Cardiac atrium fibroblast (primary cell): Measurements from ENCODE around the gene TTYH1. TPM values are rescaled to one million over a fixed set of nuclear protein-coding genes. Genes with fewer than 3 reads are reported as not detected.

Experiments
- total RNA-seq: library from RNA; depleted of rRNA; stranded (reverse); fragments of >200 nt; gene quantifications from 2 replicates; pipeline ENCODE4 v1.2.3, GENCODE V29; 2015

The TTYH1 gene
- total RNA-seq = 0.16 TPM in 1 of 2 replicates, not detected in the other

GRCh38 chr19:54415208-54415900 is at the start of gene TTYH1:
Gene TTYH1 (plus strand): TSS chr19:54415464. CDS start chr19:54415553, 89 bp downstream.

DNA sequence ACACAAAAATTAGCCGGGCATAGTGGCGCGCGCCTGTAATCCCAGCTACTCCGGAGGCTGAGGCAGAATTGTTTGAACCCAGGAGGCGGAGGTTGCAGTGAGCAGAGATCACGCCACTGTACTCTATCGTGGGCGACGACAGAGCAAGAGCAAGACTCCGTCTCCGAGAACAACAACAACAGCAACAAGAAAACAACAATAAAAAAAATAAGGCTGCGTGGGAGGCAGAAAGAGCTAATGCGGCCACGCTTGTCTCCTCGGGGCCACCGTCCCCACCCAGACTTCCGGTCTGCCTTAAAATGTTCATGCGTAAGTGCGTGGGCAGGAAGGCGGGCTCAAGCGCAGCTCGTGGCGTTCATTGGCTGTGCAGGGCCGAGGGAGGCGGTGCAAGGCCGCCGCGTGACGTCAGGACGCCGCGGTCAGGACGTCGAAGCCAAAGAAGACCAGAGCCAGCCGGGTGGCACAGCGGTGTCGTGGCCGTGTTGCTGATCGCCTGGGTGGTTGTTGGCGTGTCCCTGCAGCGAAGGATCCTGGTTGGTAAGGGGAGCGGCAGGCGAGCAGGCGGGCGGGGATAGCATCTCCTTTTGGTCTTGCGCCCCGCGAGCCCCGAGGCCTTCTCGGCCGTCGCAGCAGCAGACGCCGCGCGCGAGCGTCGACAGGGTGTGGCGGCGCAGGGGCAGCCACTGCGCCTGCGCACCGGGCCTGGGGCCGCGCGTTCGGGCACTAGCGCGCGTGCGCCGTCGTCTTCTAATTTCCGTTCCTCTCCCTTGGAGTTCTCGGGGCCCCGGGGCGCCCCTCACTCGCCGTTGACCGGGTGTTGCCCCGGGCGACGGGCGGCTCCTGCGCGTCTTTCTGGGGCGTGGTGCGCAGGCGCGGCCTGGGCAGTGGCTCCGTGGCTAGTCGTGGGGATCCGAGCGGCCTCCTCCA is 33.8 kb downstream of the TTYH1 start, which contains the start of gene LENG8:
TSS of gene LENG8 (plus strand) at position 426 of the 927 bp plus-strand sequence. CDS start 2,146 bp downstream, outside the sequence.

DNA sequence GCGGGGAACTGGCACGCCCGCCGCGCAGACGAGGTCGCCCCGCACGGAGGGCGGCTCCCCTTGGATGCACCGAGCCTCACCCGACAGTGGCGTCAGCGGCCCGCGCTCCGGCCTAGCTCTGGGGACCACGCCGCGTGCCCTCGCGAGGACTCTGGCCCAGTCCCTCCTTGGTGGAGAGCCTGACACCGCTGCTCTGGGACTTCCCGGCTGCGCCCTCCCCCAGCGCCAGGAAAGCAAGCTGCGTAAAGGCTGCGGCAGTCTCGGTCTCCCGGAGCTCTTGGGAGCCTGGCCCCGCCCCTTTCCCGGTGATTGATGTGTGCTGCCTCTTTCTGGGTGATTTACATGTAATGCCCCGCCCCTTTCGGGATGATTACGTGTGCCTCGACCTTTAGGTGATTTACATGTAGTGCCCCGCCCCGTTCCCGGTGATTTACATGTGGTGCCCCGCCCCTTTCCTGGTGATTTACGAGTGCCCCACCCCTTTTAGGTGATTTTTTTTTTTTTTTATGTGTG is 48.3 kb downstream of the TTYH1 start, which contains the start of gene LENG9:
TSS of gene LENG9 (minus strand) at position 248 of the 513 bp plus-strand sequence. CDS start 252 bp downstream, outside the sequence.

GRCh38 chr19:54473071-54473891 is 58.0 kb downstream of the TTYH1 start, which contains the start of gene CDC42EP5:
Gene CDC42EP5 (minus strand): TSS chr19:54473296. CDS start chr19:54465547, 7,749 bp downstream.

Other genes starting within 250 kb of the TTYH1 start
- gene TMC4, start 242.3 kb upstream of the TTYH1 start, total RNA-seq = 0.32 and 0.90 TPM in 2 replicates
- 98.8 and 123 TPM in 2 replicates for gene MBOAT7, start 225.9 kb upstream of the TTYH1 start, total RNA-seq
- 82.1 and 116 TPM in 2 replicates for gene TSEN34, start 224.2 kb upstream of the TTYH1 start, total RNA-seq
- gene RPS9, start 214.6 kb upstream of the TTYH1 start, total RNA-seq = 2,181 and 2,831 TPM in 2 replicates
- not detected in 2 replicates for gene LILRB3, start 192.5 kb upstream of the TTYH1 start, total RNA-seq
- gene LILRA6, start 172.7 kb upstream of the TTYH1 start, total RNA-seq = not detected in 2 replicates
- not detected in 2 replicates for gene LILRB5, start 158.2 kb upstream of the TTYH1 start, total RNA-seq
- gene LILRB2, start 134.4 kb upstream of the TTYH1 start, total RNA-seq = not detected in 2 replicates
- gene LILRA5, start 102.3 kb upstream of the TTYH1 start, total RNA-seq = not detected in 2 replicates
- not detected in 2 replicates for gene LILRA4, start 76.3 kb upstream of the TTYH1 start, total RNA-seq
- gene LAIR1, start 50.5 kb upstream of the TTYH1 start, total RNA-seq = not detected in 2 replicates
- 28.5 and 68.2 TPM in 2 replicates for gene LENG8, start 33.7 kb downstream of the TTYH1 start, total RNA-seq
- 3.6 and 4.9 TPM in 2 replicates for gene LENG9, start 48.3 kb downstream of the TTYH1 start, total RNA-seq
- 85.5 and 90.4 TPM in 2 replicates for gene CDC42EP5, start 57.8 kb downstream of the TTYH1 start, total RNA-seq
- not detected in 2 replicates for gene LAIR2, start 87.4 kb downstream of the TTYH1 start, total RNA-seq
- not detected in 2 replicates for gene LILRA2, start 158.3 kb downstream of the TTYH1 start, total RNA-seq
- gene LILRA1, start 178.2 kb downstream of the TTYH1 start, total RNA-seq = not detected in 2 replicates
- gene LILRB1, start 215.0 kb downstream of the TTYH1 start, total RNA-seq = not detected in 2 replicates
- not detected in 2 replicates for gene LILRB4, start 247.5 kb downstream of the TTYH1 start, total RNA-seq